ENCODE results near the gene CDC7. TPM values are rescaled to one million over a fixed set of nuclear protein-coding genes. Genes with fewer than 3 reads are reported as not detected.
A peak's percentile ranks its signal among the peaks of the same experiment; 100 is the strongest.

The CDC7 gene
- total RNA-seq (2014; rRNA removed; shearing (Covaris generic)), result 28.6 and 35.8 TPM in 2 replicates
- total RNA-seq (2022), result 54.5 and 66.3 TPM in 2 replicates
- percentile 94 among the genes with signal in this experiment for Bru-seq, nascent RNA
- BruChase-seq, experiment 1, labeled RNA remaining after a 6-hour chase, result percentile 92 among the genes with signal in this experiment
- percentile 96 among the genes with signal in this experiment for BruChase-seq, experiment 2, labeled RNA remaining after a 2-hour chase
- long read RNA-seq, transcript CDC7-201 (12 exons, 3,173 nt), result major isoform, 35 of 131 reads
- long read RNA-seq, transcript CDC7-203 (12 exons, 3,313 nt), result minor isoform, 22 of 131 reads
- long read RNA-seq, partial matches to known transcripts, result 31 of 131 reads
- long read RNA-seq, other reads (novel, unspliced or antisense), result 43 of 131 reads

- ChIA-PET CTCF (ENCODE audit: unreplicated experiment) (no interaction called here), POLR2A (interaction anchor here (0.6 to 4.6 kb wide), 5 partner anchors 11 to 1579 kb away, joined by 3 to 33 read pairs (median 4); partner anchors contain the start of gene HFM1)
- Histone ChIP-seq H3K4me2 (ENCODE audit: low read length) (peak within 1 kb of the TSS; percentile 88), H3K27ac (ENCODE audit: low read depth, low read length, poor library complexity, severe bottlenecking) (peak within 1 kb of the TSS; percentile 72), H3K4me1 (ENCODE audit: insufficient read depth, low read length, poor library complexity, severe bottlenecking) (peaks cover 41% of the 10 kb centered on the region), H3K4me3 (ENCODE audit: low read depth, low read length, poor library complexity, severe bottlenecking) (peak within 1 kb of the TSS; percentile 82), H3K79me2 (ENCODE audit: insufficient read depth, low read depth, low read length) (peaks cover 47% of the 10 kb centered on the region), H2AFZ (ENCODE audit: low read length) (peak within 1 kb of the TSS; percentile 94), H3K9me2 (ENCODE audit: insufficient read depth, low read length) (no peaks in the 10 kb centered on the region), H3K9me3 (ENCODE audit: low read length) (no peaks in the 10 kb centered on the region), H3K36me3 (ENCODE audit: insufficient read depth, low read length) (peaks cover 30% of the 10 kb centered on the region), H4K20me1 (ENCODE audit: insufficient read depth, low read length) (no peaks in the 10 kb centered on the region; the same call in 1 of the 2 replicates)
- DNase-seq (ENCODE audit: low spot score), result peak; percentile 93
- no peak for TF ChIP-seq EZH2phosphoT487 (IDR thresholded peaks at IDR 0.05; ENCODE audit: borderline replicate concordance, low read depth, low read length)
- no peak; the same call in 1 of the 2 replicates for TF ChIP-seq CTCF (conservative IDR thresholded peaks at IDR 0.05; ENCODE audit: low read length)
- intact Hi-C loops (cut with micrococcal nuclease; ENCODE audit: unreplicated experiment), result loop anchor here (5.0 kb wide), 1 partner anchor 796 kb away; the partner anchor contains the start of genes GLMN and RPAP2
- no TSS peak for BruUV-seq (replicated peaks)
Measured at GRCh38 chr1:91500756-91501522, at the start of gene CDC7. Gene CDC7, plus strand, starts transcription at chr1:91500851. Its CDS starts 866 bp downstream, at chr1:91501717.

- no TSS peak for BruUV-seq (replicated peaks)
- Histone ChIP-seq H4K20me1 (ENCODE audit: insufficient read depth, low read length) (no peaks in the 10 kb centered on the region), H2AFZ (ENCODE audit: low read length) (no peak overlapping the region), H3K79me2 (ENCODE audit: insufficient read depth, low read depth, low read length) (no peaks in the 10 kb centered on the region), H3K27ac (ENCODE audit: low read depth, low read length, poor library complexity, severe bottlenecking) (no peak overlapping the region), H3K4me2 (ENCODE audit: low read length) (no peak overlapping the region), H3K9me3 (ENCODE audit: low read length) (no peaks in the 10 kb centered on the region), H3K9me2 (ENCODE audit: insufficient read depth, low read length) (no peaks in the 10 kb centered on the region), H3K36me3 (ENCODE audit: insufficient read depth, low read length) (no peaks in the 10 kb centered on the region), H3K4me1 (ENCODE audit: insufficient read depth, low read length, poor library complexity, severe bottlenecking) (no peaks in the 10 kb centered on the region), H3K4me3 (ENCODE audit: low read depth, low read length, poor library complexity, severe bottlenecking) (no peak overlapping the region)
- ChIA-PET CTCF (ENCODE audit: unreplicated experiment) (no interaction called here), POLR2A (no interaction called here)
- DNase-seq (ENCODE audit: low spot score), result no peak
- TF ChIP-seq CTCF (conservative IDR thresholded peaks at IDR 0.05; ENCODE audit: low read length) (no peak), EZH2phosphoT487 (IDR thresholded peaks at IDR 0.05; ENCODE audit: borderline replicate concordance, low read depth, low read length) (no peak)
- intact Hi-C loops (cut with micrococcal nuclease; ENCODE audit: unreplicated experiment), result no loop called here
Measured at GRCh38 chr1:91454136-91454535, 46.5 kb upstream of the CDC7 start.

Measured in OCI-LY7 (cell line).